SK-N-SH (cell line): ENCODE data around the gene TM9SF1. TPM values are rescaled to one million over a fixed set of nuclear protein-coding genes. Genes with fewer than 3 reads are reported as not detected.

Experiments used
- CTCF ChIA-PET: fragments of 300-600, 350-600 bp; formaldehyde crosslinking; extraction: SDS; loops from one replicate; lab custom pipeline; 2021; lab: Yijun Ruan, JAX
- POLR2A ChIA-PET: fragments of 350-600 bp; sonication (Branson Sonifier 250); formaldehyde crosslinking; extraction: SDS; loops from one replicate; lab custom pipeline; 2020; ENCODE audit warnings: antibody characterized with exemption, inconsistent platforms; lab: Yijun Ruan, JAX
- DNase-seq: peaks from one replicate; pipeline ENCODE4 v3.0.0; 2012
- H2AFZ ChIP-seq: fragments of 200-600 bp; sonication (generic); 2 replicates; pipeline ENCODE4 v1.8.1; 2016; ENCODE audit warnings: antibody characterized with exemption, mild to moderate bottlenecking, low read depth
- H3F3A ChIP-seq: fragments of 200-600 bp; sonication (generic); replicated peaks from 2 replicates; pipeline ENCODE3; 2016; ENCODE audit warnings: antibody characterized with exemption, mild to moderate bottlenecking; ENCODE audit not compliant: insufficient read depth
- H3K27ac ChIP-seq, 2 experiments: fragments of 200-500 bp in 1 of 2; fragments of 200-600 bp in 1 of 2; sonication (Bioruptor generic) in 1 of 2; sonication (generic), shearing (Covaris generic) in 1 of 2; 2 replicates each; pipeline versions ENCODE4 v1.5.1 to v1.6.1; 2014 to 2016; ENCODE audit warnings: low read depth in 2 of 2, inconsistent platforms in 1 of 2, low read length in 1 of 2, mild to moderate bottlenecking in 1 of 2, mixed read lengths in 1 of 2
- H3K27me3 ChIP-seq: fragments of 200-600 bp; sonication (generic), shearing (Covaris generic); 2 replicates; pipeline ENCODE4 v1.6.1; 2016; ENCODE audit warnings: mixed run types; ENCODE audit not compliant: insufficient read depth
- H3K36me3 ChIP-seq, 2 experiments: fragments of 200-500 bp in 1 of 2; fragments of 200-600 bp in 1 of 2; sonication (Bioruptor generic) in 1 of 2; sonication (generic) in 1 of 2; replicated peaks in 1 of 2; 2 replicates each; pipeline versions ENCODE3 to v1.5.1; 2014 to 2016; ENCODE audit warnings: low read length in 1 of 2, mild to moderate bottlenecking in 1 of 2; ENCODE audit not compliant: insufficient read depth in 2 of 2, control insufficient read depth in 1 of 2
- H3K4me1 ChIP-seq, 2 experiments: fragments of 200-500 bp in 1 of 2; fragments of 200-600 bp in 1 of 2; sonication (Bioruptor generic) in 1 of 2; sonication (generic), shearing (Covaris generic) in 1 of 2; 2 replicates each; pipeline versions ENCODE4 v1.5.1 to v1.6.1; 2014 to 2016; ENCODE audit warnings: low read depth in 1 of 2, low read length in 1 of 2, mixed run types in 1 of 2; ENCODE audit not compliant: insufficient read depth in 2 of 2, control insufficient read depth in 1 of 2
- H3K4me2 ChIP-seq: fragments of 200-600 bp; sonication (generic), shearing (Covaris generic); 2 replicates; pipeline ENCODE4 v1.6.1; 2017; ENCODE audit warnings: mixed run types
- H3K4me3 ChIP-seq, 2 experiments: fragments of 200-500 bp in 1 of 2; fragments of 200-600 bp in 1 of 2; sonication (Bioruptor generic) in 1 of 2; sonication (generic), shearing (Covaris generic) in 1 of 2; 2 replicates each; pipeline versions ENCODE4 v1.5.1 to v1.8.1; 2014 to 2016; ENCODE audit warnings: low read depth in 2 of 2, inconsistent platforms in 1 of 2, low read length in 1 of 2, mild to moderate bottlenecking in 1 of 2, mixed read lengths in 1 of 2, moderate library complexity in 1 of 2
- H3K79me2 ChIP-seq: fragments of 200-600 bp; sonication (generic); 2 replicates; pipeline ENCODE4 v1.8.1; 2017; ENCODE audit warnings: mild to moderate bottlenecking; ENCODE audit not compliant: insufficient read depth
- H3K9ac ChIP-seq: fragments of 200-600 bp; sonication (generic); 2 replicates; pipeline ENCODE4 v1.6.1; 2017; ENCODE audit warnings: mixed run types
- H3K9me2 ChIP-seq: fragments of 200-600 bp; sonication (generic); 2 replicates; pipeline ENCODE4 v1.6.1; 2017; ENCODE audit warnings: mixed run types
- H3K9me3 ChIP-seq: fragments of 200-600 bp; sonication (generic); 2 replicates; pipeline ENCODE4 v1.6.1; 2017; ENCODE audit warnings: mixed run types, mild to moderate bottlenecking, moderate library complexity
- H4K20me1 ChIP-seq: fragments of 200-600 bp; sonication (generic); 2 replicates; pipeline ENCODE4 v1.6.1; 2017; ENCODE audit warnings: mild to moderate bottlenecking, mixed run types; ENCODE audit not compliant: insufficient read depth
- CHD2 ChIP-seq: fragments of 150-350 bp; IDR thresholded peaks from 2 replicates; pipeline ENCODE4 v1.6.1; 2018; ENCODE audit warnings: low read length; ENCODE audit not compliant: partially characterized antibody
- CTCF ChIP-seq: fragments of 200-600 bp; sonication (generic); IDR thresholded peaks from 2 replicates; pipeline ENCODE4 v1.6.1; 2017; ENCODE audit warnings: antibody characterized with exemption, mild to moderate bottlenecking, moderate library complexity
- ELF1 ChIP-seq: IDR thresholded peaks from 2 replicates; pipeline ENCODE4 v1.4.0; 2012
- FOXJ3 ChIP-seq: sonication (generic); formaldehyde crosslinking; IDR thresholded peaks from 2 replicates; pipeline ENCODE4 v1.5.1; 2020; ENCODE audit warnings: mild to moderate bottlenecking, missing genetic modification reagents
- GABPA ChIP-seq: IDR thresholded peaks from 2 replicates; pipeline ENCODE4 v1.4.0; 2012; ENCODE audit warnings: low read depth, mild to moderate bottlenecking
- MXI1 ChIP-seq: IDR thresholded peaks from 2 replicates; pipeline ENCODE4 v1.6.1; 2012; ENCODE audit warnings: mild to moderate bottlenecking, low read depth, low read length, improper control_type of control experiment
- POLR2AphosphoS5 ChIP-seq: IDR thresholded peaks from 2 replicates; pipeline ENCODE4 v1.6.1; 2012; ENCODE audit warnings: low read depth, low read length
- RFX5 ChIP-seq: IDR thresholded peaks from 2 replicates; pipeline ENCODE4 v1.6.1; 2012; ENCODE audit warnings: mild to moderate bottlenecking, improper control_type of control experiment, low read length
- TAF1 ChIP-seq: IDR thresholded peaks from 2 replicates; pipeline ENCODE4 v1.6.1; 2012; ENCODE audit warnings: low read depth, mild to moderate bottlenecking, low read length, moderate library complexity, borderline replicate concordance
- TCF12 ChIP-seq: IDR thresholded peaks from 2 replicates; pipeline ENCODE4 v1.4.0; 2012
- USF2 ChIP-seq: fragments of 150-350 bp; IDR thresholded peaks from 2 replicates; pipeline ENCODE4 v1.6.1; 2017; ENCODE audit warnings: antibody characterized with exemption, low read length, low read depth, borderline replicate concordance
- WGBS: methylation state at CpG from one replicate; pipeline ENCODE4 v1.1.6; 2017; ENCODE audit warnings: low lambda C conversion rate; 5-methylcytosine and 5-hydroxymethylcytosine counted together
- polyA plus RNA-seq, 3 experiments: library from polyadenylated mRNA; depleted of rRNA; stranded (reverse); fragments of >200 nt; gene quantifications; 2 replicates each; pipeline ENCODE4 v1.2.3, GENCODE V29; 2012
- TF ChIP-seq, protein P1 (sequence below): IDR thresholded peaks from 2 replicates; pipeline ENCODE4 v1.4.0; 2012; ENCODE audit warnings: low read depth
- TF ChIP-seq, protein P2 (sequence below): IDR thresholded peaks from 2 replicates; pipeline ENCODE4; 2012

Gene TM9SF1
- polyA plus RNA-seq, 1 of the 3 experiments (the other 2 are of a cell fraction): 48.7 TPM

DNA sequence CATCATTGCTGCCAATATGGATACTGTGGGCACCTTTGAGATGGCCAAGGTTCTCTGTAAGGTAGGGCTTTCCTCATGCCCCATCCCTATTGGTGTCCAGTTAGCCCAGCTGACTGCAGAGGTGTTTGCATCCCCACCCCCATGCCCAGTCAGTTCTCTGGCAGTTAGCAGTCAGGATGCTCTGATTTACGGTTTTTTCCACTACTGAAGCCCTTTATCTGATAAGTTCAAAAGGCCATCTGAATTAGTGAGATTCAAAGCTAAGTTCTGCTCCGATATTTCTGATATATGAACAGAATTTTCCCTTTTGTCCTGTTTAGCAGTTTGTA lies 38.3 kb upstream of the TM9SF1 start:
- Histone ChIP-seq H3K4me1 (peaks cover 19 to 24% of the 10 kb centered on the region in 2 experiments; a peak in 3 of 4 replicates), H3K9me3 (no peaks in the 10 kb centered on the region), H4K20me1 (peaks cover 2% of the 10 kb centered on the region; the same call in 1 of the 2 replicates), H3K4me2 (peak overlapping the region; percentile 91), H3F3A (peaks cover 7% of the 10 kb centered on the region), H3K9ac (peak overlapping the region; percentile 82), H3K9me2 (no peaks in the 10 kb centered on the region), H3K79me2 (peaks cover 71% of the 10 kb centered on the region), H3K4me3 (peak overlapping the region; percentile 82 to 93), H3K27ac (peak overlapping the region; percentile 89 to 99; a peak in 3 of 4 replicates), H3K27me3 (no peaks in the 10 kb centered on the region), H3K36me3 (peaks cover 27 to 47% of the 10 kb centered on the region in 2 experiments), H2AFZ (no peak overlapping the region)
- no peak for TF ChIP-seq CTCF
- no peak for TF ChIP-seq TCF12
- no peak for TF ChIP-seq USF2
- peak; percentile 5 for TF ChIP-seq CHD2
- WGBS: 17% methylated on average over 2 of the region's 2 CpGs
- POLR2A ChIA-PET: interaction anchor here (1.2 to 1.7 kb wide), 3 partner anchors 9 to 133 kb away, joined by 3 to 8 read pairs (median 3); partner anchors contain the start of genes TINF2 and TM9SF1
- no peak for DNase-seq
- CTCF ChIA-PET: interaction anchor here (1.2 to 2.2 kb wide), 3 partner anchors 9 to 75 kb away, joined by 4 to 12 read pairs (median 5); partner anchors contain the start of genes CIDEB and TINF2

GRCh38 chr14:24232645-24233537 lies 37.6 kb upstream of the TM9SF1 start, which contains the start of gene GMPR2:
Gene GMPR2 (plus strand): TSS chr14:24232929. CDS start chr14:24233254, 325 bp downstream.
- H3K36me3 ChIP-seq: peaks cover 27 to 42% of the 10 kb centered on the region in 2 experiments
- TF ChIP-seq RFX5 (peak; percentile 53; the same call in 1 of the 2 replicates), POLR2AphosphoS5 (peak; percentile 89), GABPA (peak; percentile 79), ELF1 (peak; percentile 32; the same call in 1 of the 2 replicates), MXI1 (peak; percentile 70; the same call in 1 of the 2 replicates), TAF1 (peak; percentile 28; the same call in 1 of the 2 replicates), FOXJ3 (CRISPR knock-in tag) (no peak)
- TF ChIP-seq, protein P1, sequence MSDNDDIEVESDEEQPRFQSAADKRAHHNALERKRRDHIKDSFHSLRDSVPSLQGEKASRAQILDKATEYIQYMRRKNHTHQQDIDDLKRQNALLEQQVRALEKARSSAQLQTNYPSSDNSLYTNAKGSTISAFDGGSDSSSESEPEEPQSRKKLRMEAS: peak; percentile 69
- TF ChIP-seq, protein P2, sequence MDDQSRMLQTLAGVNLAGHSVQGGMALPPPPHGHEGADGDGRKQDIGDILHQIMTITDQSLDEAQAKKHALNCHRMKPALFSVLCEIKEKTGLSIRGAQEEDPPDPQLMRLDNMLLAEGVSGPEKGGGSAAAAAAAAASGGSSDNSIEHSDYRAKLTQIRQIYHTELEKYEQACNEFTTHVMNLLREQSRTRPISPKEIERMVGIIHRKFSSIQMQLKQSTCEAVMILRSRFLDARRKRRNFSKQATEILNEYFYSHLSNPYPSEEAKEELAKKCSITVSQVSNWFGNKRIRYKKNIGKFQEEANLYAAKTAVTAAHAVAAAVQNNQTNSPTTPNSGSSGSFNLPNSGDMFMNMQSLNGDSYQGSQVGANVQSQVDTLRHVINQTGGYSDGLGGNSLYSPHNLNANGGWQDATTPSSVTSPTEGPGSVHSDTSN: no peak
- ChIA-PET POLR2A (interaction anchor here (1.2 to 1.7 kb wide), 3 partner anchors 10 to 134 kb away, joined by 3 to 8 read pairs (median 3); partner anchors contain the start of genes TINF2 and TM9SF1), CTCF (interaction anchor here (1.2 to 2.2 kb wide), 3 partner anchors 10 to 75 kb away, joined by 4 to 12 read pairs (median 5); partner anchors contain the start of genes CIDEB and TINF2)
- H4K20me1 ChIP-seq: peaks cover 2% of the 10 kb centered on the region; the same call in 1 of the 2 replicates
- peaks cover 7% of the 10 kb centered on the region for H3F3A ChIP-seq
- DNase-seq: peak; percentile 67
- peak within 1 kb of the TSS; percentile 89 to 99 for H3K27ac ChIP-seq
- WGBS: 2% methylated on average over 18 of the region's 38 CpGs
- H3K9ac ChIP-seq: peak within 1 kb of the TSS; percentile 82
- H3K9me3 ChIP-seq: no peaks in the 10 kb centered on the region
- H3K27me3 ChIP-seq: no peaks in the 10 kb centered on the region
- peaks cover 19 to 24% of the 10 kb centered on the region in 2 experiments; a peak in 3 of 4 replicates for H3K4me1 ChIP-seq
- H3K4me3 ChIP-seq: peak within 1 kb of the TSS; percentile 82 to 93
- peak within 1 kb of the TSS; percentile 91 for H3K4me2 ChIP-seq
- H2AFZ ChIP-seq: peak within 1 kb of the TSS; percentile 80
- peaks cover 78% of the 10 kb centered on the region for H3K79me2 ChIP-seq
- H3K9me2 ChIP-seq: no peaks in the 10 kb centered on the region
